Measurements from ENCODE around the gene ALPK1. TPM values are rescaled to one million over a fixed set of nuclear protein-coding genes. Genes with fewer than 3 reads are reported as not detected.
A peak's percentile ranks its signal among the peaks of the same experiment; 100 is the strongest.
"Not testable (repeated sequence)": the region's sequence is repeated elsewhere in the genome, so short reads cannot be mapped to it uniquely, and the experiment has no call there.

ALPK1 gene
- total and polyA plus RNA-seq, 2 donors = 11.8 to 34.0 TPM

GRCh38 chr4:112279025-112279881 is 17.9 kb upstream of the ALPK1 start:
- no peak for DNase-seq (ENCODE audit: extremely low spot score)
- Histone ChIP-seq H3K36me3 (ENCODE audit: insufficient read depth) (peaks cover 2% of the 10 kb centered on the region), H3K4me3 (ENCODE audit: low read depth, low read length) (no peak overlapping the region), H3K27ac (ENCODE audit: low read depth) (peak overlapping the region; percentile 10), H3K4me1 (ENCODE audit: insufficient read depth) (peaks cover 1% of the 10 kb centered on the region)
- 56% methylated on average over 10 of the region's 10 CpGs for WGBS

GRCh38 chr4:112279882-112280315 is 17.3 kb upstream of the ALPK1 start:
- H3K4me1 ChIP-seq (ENCODE audit: insufficient read depth) = peaks cover 1% of the 10 kb centered on the region
- H3K4me3 ChIP-seq (ENCODE audit: low read depth, low read length) = no peak overlapping the region
- peaks cover 2% of the 10 kb centered on the region for H3K36me3 ChIP-seq (ENCODE audit: insufficient read depth)
- no peak for DNase-seq (ENCODE audit: extremely low spot score)
- 84% methylated on average over 7 of the region's 7 CpGs for WGBS
- H3K27ac ChIP-seq (ENCODE audit: low read depth) = no peak overlapping the region

- DNase-seq (ENCODE audit: extremely low spot score) = no peak
- H3K36me3 ChIP-seq (ENCODE audit: insufficient read depth) = peaks cover 2% of the 10 kb centered on the region
- no peak overlapping the region for H3K27ac ChIP-seq (ENCODE audit: low read depth)
- 71% methylated on average over 5 of the region's 5 CpGs for WGBS
- H3K4me3 ChIP-seq (ENCODE audit: low read depth, low read length) = no peak overlapping the region
- H3K4me1 ChIP-seq (ENCODE audit: insufficient read depth) = peaks cover 1% of the 10 kb centered on the region
Observed at GRCh38 chr4:112280386-112281056, 16.6 kb upstream of the ALPK1 start.

DNA sequence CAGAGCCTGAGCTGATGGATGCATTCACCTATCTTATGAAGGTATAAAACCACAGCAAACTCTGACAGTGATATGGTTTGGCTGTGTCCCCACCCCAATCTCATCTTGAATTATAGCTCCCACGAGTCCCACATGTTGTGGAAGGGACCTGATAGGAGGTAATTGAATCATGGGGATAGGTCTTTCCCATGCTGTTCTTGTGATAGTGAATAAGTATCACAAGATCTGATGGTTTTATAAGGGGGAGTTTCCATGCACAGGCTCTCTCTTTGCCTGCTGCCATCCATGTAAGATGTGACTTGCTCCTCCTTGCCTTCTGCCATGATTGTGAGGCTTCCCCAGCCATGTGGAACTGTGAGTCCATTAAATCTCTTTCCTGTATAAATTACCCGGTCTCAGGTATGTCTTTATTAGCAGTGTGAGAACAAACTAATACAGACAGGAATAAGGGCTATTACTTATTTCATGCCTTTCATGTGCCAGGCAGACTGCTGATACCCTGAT is 15.2 kb upstream of the ALPK1 start:
- H3K4me3 ChIP-seq (ENCODE audit: low read depth, low read length); H3K4me1 ChIP-seq (ENCODE audit: insufficient read depth); H3K27ac ChIP-seq (ENCODE audit: low read depth); DNase-seq (ENCODE audit: extremely low spot score); H3K36me3 ChIP-seq (ENCODE audit: insufficient read depth): not testable (repeated sequence)
- 96% methylated on average over 2 of the region's 2 CpGs for WGBS

- H3K4me3 ChIP-seq (ENCODE audit: low read depth, low read length) = no peak overlapping the region
Observed at GRCh38 chr4:112282860-112283667, 14.1 kb upstream of the ALPK1 start.

DNA sequence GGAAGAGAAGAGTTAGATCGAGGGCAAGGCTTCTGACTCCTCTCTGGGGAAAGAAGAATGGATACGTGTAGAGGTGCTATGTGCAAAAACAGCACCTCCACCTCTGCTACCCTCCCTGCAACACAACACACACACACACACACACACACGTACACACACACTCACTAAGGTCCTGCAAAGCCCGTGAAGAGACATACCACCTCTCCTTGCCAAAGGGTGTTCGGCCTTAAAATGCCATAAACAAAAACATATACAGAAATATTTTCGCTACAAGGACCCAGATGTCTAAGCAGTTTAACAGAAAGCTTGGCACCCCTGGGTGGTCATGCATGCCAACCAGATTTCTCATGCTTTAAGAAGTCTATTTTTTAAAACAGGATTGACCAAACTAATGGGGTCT is 13.0 kb upstream of the ALPK1 start:
- no peak for DNase-seq (ENCODE audit: extremely low spot score)
- Histone ChIP-seq H3K27ac (ENCODE audit: low read depth) (peak overlapping the region; percentile 24), H3K4me1 (ENCODE audit: insufficient read depth) (no peaks in the 10 kb centered on the region), H3K4me3 (ENCODE audit: low read depth, low read length) (peak overlapping the region; percentile 74), H3K36me3 (ENCODE audit: insufficient read depth) (no peaks in the 10 kb centered on the region)
- WGBS = 29% methylated on average over 6 of the region's 6 CpGs

More at GRCh38 chr4:112282860-112283667, 14.1 kb upstream of the ALPK1 start:
- H3K27ac ChIP-seq (ENCODE audit: low read depth) = no peak overlapping the region
- no peak for DNase-seq (ENCODE audit: extremely low spot score)
- 75% methylated on average over 4 of the region's 4 CpGs for WGBS
- H3K4me1 ChIP-seq (ENCODE audit: insufficient read depth) = no peaks in the 10 kb centered on the region
- no peaks in the 10 kb centered on the region for H3K36me3 ChIP-seq (ENCODE audit: insufficient read depth)

DNA sequence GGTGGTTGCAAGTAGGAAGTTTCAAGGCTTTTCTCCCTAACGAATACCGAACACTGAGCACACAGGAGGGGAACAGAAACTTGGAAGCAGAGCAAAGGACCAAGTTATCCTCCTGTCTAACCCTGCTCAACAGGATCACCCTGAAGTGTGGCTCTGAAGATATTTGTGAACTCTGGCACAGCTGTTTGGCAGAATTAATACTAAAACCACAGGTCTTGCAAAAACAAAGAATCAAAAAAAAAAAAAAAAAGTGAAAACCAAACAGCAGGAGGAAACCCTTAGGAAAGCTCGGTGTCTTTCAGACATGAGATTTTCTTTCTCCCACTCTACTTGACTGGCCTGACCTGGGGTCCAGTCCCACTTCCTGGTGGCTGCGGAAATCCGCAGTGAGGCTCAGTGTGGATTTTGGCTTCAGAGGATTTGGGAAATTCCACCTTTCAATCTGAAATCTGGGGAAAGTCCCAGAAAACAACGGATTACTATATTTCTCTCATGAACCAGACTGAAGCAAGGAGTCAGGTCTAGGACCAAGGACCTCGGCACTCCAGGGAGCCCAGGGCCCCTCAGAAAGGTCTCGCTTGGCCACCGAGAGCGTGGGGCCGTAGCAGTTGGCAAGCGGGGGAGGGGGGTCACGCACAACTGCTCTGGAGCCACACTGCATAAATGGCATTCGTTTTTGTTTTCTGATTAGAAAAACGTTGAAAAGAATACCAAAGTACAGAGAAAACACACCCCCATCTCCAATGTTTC is 12.3 kb upstream of the ALPK1 start:
- no peak for DNase-seq (ENCODE audit: extremely low spot score)
- 2% methylated on average over 15 of the region's 15 CpGs for WGBS
- no peaks in the 10 kb centered on the region for H3K4me1 ChIP-seq (ENCODE audit: insufficient read depth)

DNA sequence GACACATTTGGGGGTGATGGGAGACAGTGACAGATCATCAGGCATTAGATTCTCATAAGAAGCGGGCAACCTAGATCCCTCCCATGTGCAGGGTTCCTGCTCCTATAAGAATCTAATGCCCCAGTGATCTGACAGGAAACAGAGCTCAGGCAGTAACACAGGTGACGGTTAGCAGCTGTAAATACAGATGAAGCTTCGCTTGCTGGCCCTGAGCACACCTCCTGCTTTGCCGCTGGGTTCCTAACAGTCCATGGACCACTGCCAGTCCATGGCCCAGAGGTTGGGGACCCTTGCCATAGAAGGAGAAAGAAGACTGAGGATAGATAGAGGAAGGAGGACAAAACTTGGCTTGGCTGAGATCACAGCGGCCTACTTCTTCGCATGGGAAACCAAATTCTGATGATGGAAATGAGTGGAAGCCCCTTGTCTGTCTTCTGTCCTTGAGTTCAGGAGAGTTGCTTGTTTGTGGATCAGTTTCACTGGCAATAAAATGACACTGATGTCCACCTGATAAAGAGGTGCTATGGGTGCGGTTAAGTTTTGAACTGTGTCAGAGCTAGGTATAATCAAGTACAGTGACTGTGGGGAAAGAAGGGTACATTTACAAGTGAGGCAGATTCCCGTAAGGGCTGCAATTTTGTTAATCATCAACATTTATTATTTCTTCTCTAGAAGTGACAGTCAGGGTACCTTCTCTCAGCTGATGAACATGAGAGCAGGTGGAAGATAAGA is 9.7 kb upstream of the ALPK1 start:
- no peak for DNase-seq (ENCODE audit: extremely low spot score)
- Histone ChIP-seq H3K4me3 (ENCODE audit: low read depth, low read length) (no peak overlapping the region), H3K36me3 (ENCODE audit: insufficient read depth) (no peaks in the 10 kb centered on the region), H3K27ac (ENCODE audit: low read depth) (no peak overlapping the region), H3K4me1 (ENCODE audit: insufficient read depth) (no peaks in the 10 kb centered on the region)
- 91% methylated on average over 8 of the region's 8 CpGs for WGBS

More for the DNA sequence above, 12.3 kb upstream of the ALPK1 start:
- no peaks in the 10 kb centered on the region for H3K36me3 ChIP-seq (ENCODE audit: insufficient read depth)
- H3K4me3 ChIP-seq (ENCODE audit: low read depth, low read length) = peak overlapping the region; percentile 74
- H3K27ac ChIP-seq (ENCODE audit: low read depth) = peak overlapping the region; percentile 59

DNA sequence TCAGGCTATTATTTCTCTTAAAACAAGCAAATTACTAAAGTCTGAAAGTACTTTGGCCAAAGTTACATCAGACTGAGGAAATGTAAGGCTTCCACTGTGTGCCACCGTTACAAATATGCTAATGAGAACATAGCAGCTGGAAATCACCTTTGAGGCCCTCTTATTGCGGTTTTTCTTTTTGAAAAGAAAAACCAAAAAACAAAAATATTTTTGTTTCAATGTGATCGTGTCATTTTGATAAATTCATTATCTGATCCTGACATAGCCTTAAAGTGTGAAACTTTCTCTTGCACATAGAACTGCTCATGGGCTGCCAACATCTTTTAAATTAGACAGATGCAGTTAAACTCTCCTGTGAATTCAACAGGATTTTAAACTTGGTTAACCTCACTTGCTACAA is 8.7 kb upstream of the ALPK1 start:
- H3K36me3 ChIP-seq (ENCODE audit: insufficient read depth) = no peaks in the 10 kb centered on the region
- no peak for DNase-seq (ENCODE audit: extremely low spot score)
- no peak overlapping the region for H3K4me3 ChIP-seq (ENCODE audit: low read depth, low read length)
- WGBS = 84% methylated on average over 3 of the region's 3 CpGs
- H3K27ac ChIP-seq (ENCODE audit: low read depth) = no peak overlapping the region
- H3K4me1 ChIP-seq (ENCODE audit: insufficient read depth) = no peaks in the 10 kb centered on the region

DNA sequence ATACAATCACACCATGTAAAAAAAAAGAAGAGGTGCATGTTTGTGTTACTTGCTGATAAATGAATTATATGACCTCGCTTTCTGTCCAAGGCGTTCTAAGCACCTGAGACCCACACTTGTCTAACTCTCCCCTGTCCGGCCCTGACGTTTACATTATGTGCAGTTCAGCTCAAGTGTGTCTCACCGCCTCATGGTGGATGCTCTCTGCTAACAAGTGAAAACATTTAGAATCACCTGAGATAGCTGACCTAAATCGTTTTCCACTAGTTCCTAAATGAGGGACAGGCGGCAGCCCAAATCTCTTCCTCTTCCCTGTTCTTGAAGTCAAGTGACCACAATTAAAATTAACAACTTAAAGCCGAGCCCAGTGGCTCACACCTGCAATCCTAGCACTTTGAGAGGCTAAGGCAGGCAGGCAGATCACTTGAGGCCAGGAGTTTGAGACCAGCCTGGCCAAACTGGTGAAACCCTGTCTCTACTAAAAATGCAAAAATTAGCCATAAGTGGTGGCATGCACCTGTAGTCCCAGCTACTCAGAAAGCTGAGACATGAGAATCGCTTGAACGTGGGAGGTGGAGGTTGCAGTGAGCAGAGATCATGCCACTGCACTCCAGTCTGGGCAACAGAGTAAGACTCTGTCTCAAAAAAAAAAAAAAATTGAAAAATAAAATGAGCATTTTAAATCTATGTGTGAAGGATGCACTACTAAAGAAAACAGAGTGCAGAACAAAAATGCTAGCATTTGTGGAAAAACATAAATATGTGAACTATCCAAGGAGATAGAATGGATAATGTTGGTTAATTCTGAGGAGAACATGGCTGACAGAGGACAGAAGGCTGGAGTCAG is 7.5 kb upstream of the ALPK1 start:
- no peak for DNase-seq (ENCODE audit: extremely low spot score)
- no peaks in the 10 kb centered on the region for H3K36me3 ChIP-seq (ENCODE audit: insufficient read depth)
- H3K4me3 ChIP-seq (ENCODE audit: low read depth, low read length) = no peak overlapping the region
- H3K4me1 ChIP-seq (ENCODE audit: insufficient read depth) = no peaks in the 10 kb centered on the region
- 81% methylated on average over 10 of the region's 10 CpGs for WGBS
- H3K27ac ChIP-seq (ENCODE audit: low read depth) = no peak overlapping the region

GRCh38 chr4:112290341-112290740 is 6.8 kb upstream of the ALPK1 start:
- Histone ChIP-seq H3K27ac (ENCODE audit: low read depth) (no peak overlapping the region), H3K4me1 (ENCODE audit: insufficient read depth) (no peaks in the 10 kb centered on the region), H3K36me3 (ENCODE audit: insufficient read depth) (no peaks in the 10 kb centered on the region), H3K4me3 (ENCODE audit: low read depth, low read length) (no peak overlapping the region)
- WGBS = 81% methylated on average over 3 of the region's 3 CpGs
- DNase-seq (ENCODE audit: extremely low spot score) = no peak

DNA sequence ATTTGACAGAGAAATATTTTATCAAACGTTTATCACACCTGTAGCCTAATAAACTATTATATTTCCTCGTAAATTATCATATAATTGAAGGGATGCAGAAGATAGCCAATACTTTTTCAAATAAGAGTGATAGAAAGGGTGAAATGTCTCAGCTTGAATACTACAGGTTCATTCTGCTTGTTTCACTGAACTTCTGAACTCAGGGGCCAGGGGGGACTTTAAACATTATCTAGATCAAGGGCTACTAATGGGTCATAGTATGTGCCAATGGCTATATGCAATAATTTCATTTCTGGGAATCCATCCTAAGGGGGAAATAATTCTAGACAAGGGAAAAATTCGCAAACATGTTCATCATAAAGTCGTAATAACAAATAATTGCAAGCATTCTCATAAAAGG is 2.6 kb downstream of the ALPK1 start:
- no peak overlapping the region for H3K4me3 ChIP-seq (ENCODE audit: low read depth, low read length)
- H3K4me1 ChIP-seq (ENCODE audit: insufficient read depth) = no peaks in the 10 kb centered on the region
- DNase-seq (ENCODE audit: extremely low spot score) = no peak
- H3K27ac ChIP-seq (ENCODE audit: low read depth) = no peak overlapping the region
- WGBS = 83% methylated on average over 4 of the region's 4 CpGs
- peaks cover 2% of the 10 kb centered on the region for H3K36me3 ChIP-seq (ENCODE audit: insufficient read depth)

Measured in urinary bladder (tissue), 4 donors.